Measurements from ENCODE around the gene BAHCC1.

BAHCC1 gene

DNA sequence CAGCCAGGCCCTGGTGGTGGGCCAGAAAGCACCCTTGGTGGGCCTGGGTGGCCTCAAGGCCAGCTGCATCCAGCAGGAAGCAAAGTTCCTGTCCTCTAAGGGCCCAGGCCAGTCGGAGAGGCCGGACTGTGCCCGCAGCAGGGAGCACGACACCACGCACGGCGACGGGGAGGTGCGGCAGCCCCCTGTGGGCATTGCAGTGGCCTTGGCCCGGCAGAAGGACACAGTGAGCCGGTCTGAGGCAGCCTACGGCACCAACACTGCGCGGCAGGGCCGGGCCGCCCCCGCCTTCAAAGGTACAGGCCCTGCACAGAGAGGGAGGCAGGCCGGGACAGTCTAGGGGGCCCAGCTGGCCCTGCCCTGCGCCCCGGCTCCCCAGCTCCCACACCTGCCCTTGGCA, 48.0 kb downstream of the BAHCC1 start:
- no peaks in the 10 kb centered on the region for H3K4me1 ChIP-seq (ENCODE audit: insufficient read depth, low read length)
- H3K27me3 ChIP-seq (ENCODE audit: insufficient read depth, low read length), result no peaks in the 10 kb centered on the region
- no peaks in the 10 kb centered on the region; the same call in 1 of the 2 replicates for H3K36me3 ChIP-seq (ENCODE audit: insufficient read depth, low read length)
- H3K9ac ChIP-seq (ENCODE audit: low read depth, low read length), result no peak overlapping the region
- H3K27ac ChIP-seq (ENCODE audit: low read depth, low read length), result no peak overlapping the region
- H3K9me3 ChIP-seq (ENCODE audit: insufficient read depth, low read depth, low read length), result no peaks in the 10 kb centered on the region
- no peak overlapping the region for H3K4me3 ChIP-seq (ENCODE audit: low read length)
- 93% methylated on average over 20 of the region's 20 CpGs for WGBS

DNA sequence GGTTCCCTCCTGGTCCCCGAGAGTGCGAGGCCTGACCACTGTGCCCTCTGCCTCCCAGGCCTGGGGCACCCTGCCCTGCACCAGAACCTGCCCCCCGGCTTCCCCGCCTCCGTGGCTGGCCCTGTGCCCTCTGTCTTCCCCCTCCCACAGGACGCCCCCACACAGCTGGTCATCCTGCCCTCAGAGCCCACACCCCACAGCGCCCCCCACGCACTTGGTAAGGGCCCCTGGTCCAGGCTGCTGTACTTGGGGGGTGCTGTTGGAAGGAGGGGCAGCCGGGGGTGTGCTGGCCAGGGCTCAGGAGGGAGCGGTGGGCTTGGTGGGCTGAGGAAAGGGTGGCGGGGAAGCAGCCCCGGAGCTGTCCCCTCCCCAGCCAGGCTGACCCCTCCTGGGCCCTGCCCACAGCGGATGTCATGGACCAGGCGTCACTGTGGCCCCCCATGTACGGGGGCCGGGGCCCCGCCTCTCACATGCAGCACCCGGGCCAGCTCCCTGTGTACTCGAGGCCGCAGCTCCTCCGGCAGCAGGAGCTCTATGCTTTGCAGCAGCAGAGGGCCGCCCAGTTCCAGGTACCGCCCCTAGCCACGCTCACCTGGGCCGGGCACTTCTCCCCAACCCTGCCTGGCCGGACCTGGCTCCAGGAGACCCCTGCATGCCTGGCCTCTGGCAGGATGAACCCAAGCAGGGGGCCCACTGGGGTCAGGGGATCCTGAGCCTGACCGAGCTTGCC, 49.5 kb downstream of the BAHCC1 start:
- Histone ChIP-seq H3K36me3 (ENCODE audit: insufficient read depth, low read length) (no peaks in the 10 kb centered on the region; the same call in 1 of the 2 replicates), H3K4me1 (ENCODE audit: insufficient read depth, low read length) (no peaks in the 10 kb centered on the region), H3K27me3 (ENCODE audit: insufficient read depth, low read length) (no peaks in the 10 kb centered on the region), H3K4me3 (ENCODE audit: low read length) (no peak overlapping the region), H3K9me3 (ENCODE audit: insufficient read depth, low read depth, low read length) (no peaks in the 10 kb centered on the region), H3K9ac (ENCODE audit: low read depth, low read length) (no peak overlapping the region), H3K27ac (ENCODE audit: low read depth, low read length) (no peak overlapping the region)
- WGBS, result 91% methylated on average over 26 of the region's 27 CpGs

- H3K4me1 ChIP-seq (ENCODE audit: insufficient read depth, low read length), result no peaks in the 10 kb centered on the region
- 89% methylated on average over 24 of the region's 30 CpGs for WGBS
- no peak overlapping the region for H3K4me3 ChIP-seq (ENCODE audit: low read length)
- H3K9me3 ChIP-seq (ENCODE audit: insufficient read depth, low read depth, low read length), result no peaks in the 10 kb centered on the region
- no peaks in the 10 kb centered on the region; the same call in 1 of the 2 replicates for H3K36me3 ChIP-seq (ENCODE audit: insufficient read depth, low read length)
- H3K9ac ChIP-seq (ENCODE audit: low read depth, low read length), result no peak overlapping the region
- no peak overlapping the region for H3K27ac ChIP-seq (ENCODE audit: low read depth, low read length)
- no peaks in the 10 kb centered on the region for H3K27me3 ChIP-seq (ENCODE audit: insufficient read depth, low read length)
Measured at GRCh38 chr17:81445642-81446503, 50.6 kb downstream of the BAHCC1 start.

GRCh38 chr17:81447331-81447933, 52.2 kb downstream of the BAHCC1 start:
- H3K27ac ChIP-seq (ENCODE audit: low read depth, low read length), result no peak overlapping the region
- 94% methylated on average over 25 of the region's 25 CpGs for WGBS
- no peaks in the 10 kb centered on the region for H3K27me3 ChIP-seq (ENCODE audit: insufficient read depth, low read length)
- H3K9ac ChIP-seq (ENCODE audit: low read depth, low read length), result no peak overlapping the region; the same call in 1 of the 2 replicates
- H3K9me3 ChIP-seq (ENCODE audit: insufficient read depth, low read depth, low read length), result no peaks in the 10 kb centered on the region
- no peaks in the 10 kb centered on the region for H3K4me1 ChIP-seq (ENCODE audit: insufficient read depth, low read length)
- no peaks in the 10 kb centered on the region; the same call in 1 of the 2 replicates for H3K36me3 ChIP-seq (ENCODE audit: insufficient read depth, low read length)
- no peak overlapping the region for H3K4me3 ChIP-seq (ENCODE audit: low read length)

DNA sequence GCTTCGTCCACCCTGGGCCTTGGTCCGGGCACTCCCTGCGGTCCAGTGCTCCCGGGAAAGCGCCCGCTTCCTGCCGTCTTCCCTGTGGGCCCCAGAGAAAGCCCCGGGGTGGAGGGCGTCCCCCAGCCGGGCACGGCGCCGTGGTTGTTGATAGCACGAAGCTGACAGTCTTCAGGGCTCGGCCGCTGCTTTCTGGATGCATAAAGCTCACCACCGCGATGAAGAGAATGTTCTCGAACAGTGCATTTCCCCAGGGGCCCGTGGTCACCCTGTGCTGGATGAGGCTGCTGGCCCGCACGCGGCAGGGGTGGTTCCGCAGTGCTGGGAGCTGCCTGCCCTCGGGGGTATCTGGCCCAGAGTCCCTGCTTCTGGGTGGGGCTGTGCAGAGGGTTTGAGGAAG, 53.2 kb downstream of the BAHCC1 start:
- 93% methylated on average over 25 of the region's 25 CpGs for WGBS
- Histone ChIP-seq H3K36me3 (ENCODE audit: insufficient read depth, low read length) (no peaks in the 10 kb centered on the region; the same call in 1 of the 2 replicates), H3K9me3 (ENCODE audit: insufficient read depth, low read depth, low read length) (no peaks in the 10 kb centered on the region), H3K4me3 (ENCODE audit: low read length) (no peak overlapping the region), H3K27ac (ENCODE audit: low read depth, low read length) (no peak overlapping the region), H3K9ac (ENCODE audit: low read depth, low read length) (no peak overlapping the region), H3K27me3 (ENCODE audit: insufficient read depth, low read length) (no peaks in the 10 kb centered on the region), H3K4me1 (ENCODE audit: insufficient read depth, low read length) (no peaks in the 10 kb centered on the region)

- H3K4me1 ChIP-seq (ENCODE audit: insufficient read depth, low read length), result no peaks in the 10 kb centered on the region
- 92% methylated on average over 12 of the region's 12 CpGs for WGBS
- H3K36me3 ChIP-seq (ENCODE audit: insufficient read depth, low read length), result no peaks in the 10 kb centered on the region; the same call in 1 of the 2 replicates
Measured at GRCh38 chr17:81448950-81449349, 53.7 kb downstream of the BAHCC1 start.

GRCh38 chr17:81449351-81449750, 54.1 kb downstream of the BAHCC1 start:
- Histone ChIP-seq H3K9ac (ENCODE audit: low read depth, low read length) (no peak overlapping the region), H3K36me3 (ENCODE audit: insufficient read depth, low read length) (no peaks in the 10 kb centered on the region; the same call in 1 of the 2 replicates), H3K9me3 (ENCODE audit: insufficient read depth, low read depth, low read length) (no peaks in the 10 kb centered on the region), H3K4me3 (ENCODE audit: low read length) (no peak overlapping the region), H3K27me3 (ENCODE audit: insufficient read depth, low read length) (no peaks in the 10 kb centered on the region), H3K4me1 (ENCODE audit: insufficient read depth, low read length) (no peaks in the 10 kb centered on the region), H3K27ac (ENCODE audit: low read depth, low read length) (no peak overlapping the region)
- 83% methylated on average over 8 of the region's 8 CpGs for WGBS

More at GRCh38 chr17:81448950-81449349, 53.7 kb downstream of the BAHCC1 start:
- no peaks in the 10 kb centered on the region for H3K27me3 ChIP-seq (ENCODE audit: insufficient read depth, low read length)
- no peak overlapping the region for H3K4me3 ChIP-seq (ENCODE audit: low read length)
- H3K27ac ChIP-seq (ENCODE audit: low read depth, low read length), result no peak overlapping the region
- no peak overlapping the region for H3K9ac ChIP-seq (ENCODE audit: low read depth, low read length)
- H3K9me3 ChIP-seq (ENCODE audit: insufficient read depth, low read depth, low read length), result no peaks in the 10 kb centered on the region

DNA sequence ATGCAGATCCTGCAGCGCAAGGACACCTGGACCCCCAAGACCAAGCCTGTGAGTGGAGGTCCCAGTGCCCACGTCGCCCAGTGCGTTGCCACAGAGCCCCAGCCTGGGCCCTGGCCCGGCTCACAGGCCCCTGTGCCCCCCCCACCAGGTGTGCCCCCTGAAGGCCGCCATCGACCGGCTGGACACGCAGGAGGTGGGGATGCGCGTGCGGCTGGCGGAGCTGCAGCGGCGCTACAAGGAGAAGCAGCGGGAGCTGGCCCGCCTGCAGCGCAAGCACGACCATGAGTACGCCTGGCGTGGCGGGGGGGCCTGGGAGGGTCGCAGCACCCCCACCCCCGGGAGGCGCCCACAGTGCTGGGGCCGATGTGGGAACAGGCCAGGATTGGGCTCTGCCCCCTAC, 56.6 kb downstream of the BAHCC1 start:
- Histone ChIP-seq H3K27ac (ENCODE audit: low read depth, low read length) (no peak overlapping the region), H3K9me3 (ENCODE audit: insufficient read depth, low read depth, low read length) (no peaks in the 10 kb centered on the region), H3K9ac (ENCODE audit: low read depth, low read length) (no peak overlapping the region), H3K4me1 (ENCODE audit: insufficient read depth, low read length) (0 out of 2 replicates have a peak, but pooled peaks cover 4% of the 10 kb centered on the region), H3K4me3 (ENCODE audit: low read length) (no peak overlapping the region), H3K27me3 (ENCODE audit: insufficient read depth, low read length) (no peaks in the 10 kb centered on the region), H3K36me3 (ENCODE audit: insufficient read depth, low read length) (no peaks in the 10 kb centered on the region; the same call in 1 of the 2 replicates)
- 94% methylated on average over 26 of the region's 26 CpGs for WGBS

GRCh38 chr17:81452551-81452950, 57.3 kb downstream of the BAHCC1 start:
- 83% methylated on average over 23 of the region's 23 CpGs for WGBS
- no peaks in the 10 kb centered on the region for H3K36me3 ChIP-seq (ENCODE audit: insufficient read depth, low read length)
- no peak overlapping the region for H3K27ac ChIP-seq (ENCODE audit: low read depth, low read length)
- H3K4me1 ChIP-seq (ENCODE audit: insufficient read depth, low read length), result 0 out of 2 replicates have a peak, but pooled peaks cover 5% of the 10 kb centered on the region
- H3K4me3 ChIP-seq (ENCODE audit: low read length), result no peak overlapping the region
- H3K9ac ChIP-seq (ENCODE audit: low read depth, low read length), result no peak overlapping the region
- H3K27me3 ChIP-seq (ENCODE audit: insufficient read depth, low read length), result no peaks in the 10 kb centered on the region
- no peaks in the 10 kb centered on the region for H3K9me3 ChIP-seq (ENCODE audit: insufficient read depth, low read depth, low read length)

GRCh38 chr17:81453076-81453475, 57.8 kb downstream of the BAHCC1 start:
- no peaks in the 10 kb centered on the region for H3K27me3 ChIP-seq (ENCODE audit: insufficient read depth, low read length)
- H3K27ac ChIP-seq (ENCODE audit: low read depth, low read length), result no peak overlapping the region
- H3K9me3 ChIP-seq (ENCODE audit: insufficient read depth, low read depth, low read length), result no peaks in the 10 kb centered on the region
- 91% methylated on average over 30 of the region's 30 CpGs for WGBS
- H3K4me3 ChIP-seq (ENCODE audit: low read length), result no peak overlapping the region
- no peak overlapping the region for H3K9ac ChIP-seq (ENCODE audit: low read depth, low read length)
- H3K4me1 ChIP-seq (ENCODE audit: insufficient read depth, low read length), result 0 out of 2 replicates have a peak, but pooled peaks cover 5% of the 10 kb centered on the region
- no peaks in the 10 kb centered on the region for H3K36me3 ChIP-seq (ENCODE audit: insufficient read depth, low read length)

DNA sequence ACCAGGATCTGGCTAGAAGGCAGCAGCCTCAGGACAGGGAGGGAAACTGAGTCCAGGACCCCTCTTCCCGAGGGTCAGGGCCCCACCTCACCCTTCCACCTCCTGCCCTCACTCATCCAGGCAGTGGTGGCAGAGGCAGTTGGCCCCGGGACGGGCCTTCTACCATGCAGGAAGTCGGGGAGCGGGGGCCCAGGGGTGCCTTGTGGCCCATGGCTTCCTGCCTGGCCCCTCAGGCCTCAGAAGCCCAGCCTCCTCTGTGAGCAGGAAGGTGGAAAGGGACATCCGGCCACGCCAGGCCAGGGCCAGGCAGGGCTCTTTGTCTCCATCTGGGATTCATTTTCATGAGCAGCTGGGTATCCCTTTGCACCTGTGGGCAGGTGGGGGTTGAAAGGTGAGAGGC, 58.5 kb downstream of the BAHCC1 start:
- H3K36me3 ChIP-seq (ENCODE audit: insufficient read depth, low read length), result no peaks in the 10 kb centered on the region
- H3K27me3 ChIP-seq (ENCODE audit: insufficient read depth, low read length), result no peaks in the 10 kb centered on the region
- no peak overlapping the region for H3K4me3 ChIP-seq (ENCODE audit: low read length)
- no peaks in the 10 kb centered on the region for H3K9me3 ChIP-seq (ENCODE audit: insufficient read depth, low read depth, low read length)
- H3K27ac ChIP-seq (ENCODE audit: low read depth, low read length), result no peak overlapping the region
- 96% methylated on average over 7 of the region's 7 CpGs for WGBS
- 0 out of 2 replicates have a peak, but pooled peaks cover 5% of the 10 kb centered on the region for H3K4me1 ChIP-seq (ENCODE audit: insufficient read depth, low read length)
- H3K9ac ChIP-seq (ENCODE audit: low read depth, low read length), result no peak overlapping the region

Measured in HUES64 (cell line).